Endothelial cell of umbilical vein (primary cell): ENCODE measurements around the gene APRT. TPM values are rescaled to one million over a fixed set of nuclear protein-coding genes. Genes with fewer than 3 reads are reported as not detected.

ENCODE experiments used
- BruUV-seq: library from RNA; stranded (reverse); fragments of 400-500 nt; replicated peaks from 2 replicates; lab custom pipeline; 2021; lab: Mats Ljungman, UMichigan
- CTCF ChIA-PET: fragments of 300-600, 350-600 bp; sonication (Branson Sonifier 250); formaldehyde crosslinking; loops from one replicate; lab custom pipeline; 2021; ENCODE audit warnings: antibody characterized with exemption, inconsistent platforms; lab: Charles Lee
- POLR2A ChIA-PET: fragments of 300-600, 350-600 bp; sonication (Branson Sonifier 250); formaldehyde crosslinking; loops from one replicate; lab custom pipeline; 2021; ENCODE audit warnings: antibody characterized with exemption, inconsistent platforms; lab: Charles Lee
- DNase-seq: peaks from one replicate; pipeline ENCODE4 v3.0.0-alpha.2; 2011; ENCODE audit warnings: low read depth, low spot score
- FAIRE-seq: peaks from 2 replicates; lab custom pipeline; 2011; peaks lifted over from hg19 to GRCh38; lab: Jason Lieb, UNC
- H2AFZ ChIP-seq: 2 replicates; pipeline ENCODE4 v1.6.0; 2012; ENCODE audit warnings: low read depth, low read length, control low read depth, inconsistent platforms
- H3K27ac ChIP-seq: 2 replicates; pipeline ENCODE4 v1.5.1; 2011; ENCODE audit warnings: low read depth, mild to moderate bottlenecking, control low read depth, low read length, moderate library complexity; ENCODE audit not compliant: insufficient read depth
- H3K27me3 ChIP-seq, 2 experiments: 2 replicates each; pipeline versions ENCODE4 v1.6.0 to v1.6.1; 2011; ENCODE audit warnings: low read length in 2 of 2, mixed read lengths in 1 of 2; ENCODE audit not compliant: control insufficient read depth in 2 of 2, insufficient read depth in 2 of 2
- H3K36me3 ChIP-seq, 2 experiments: 2 replicates in 1 of 2; 3 replicates in 1 of 2; pipeline ENCODE4 v1.5.1; 2011; ENCODE audit warnings: low read length in 2 of 2, mild to moderate bottlenecking in 1 of 2, moderate library complexity in 1 of 2; ENCODE audit not compliant: control insufficient read depth in 2 of 2, insufficient read depth in 2 of 2; ENCODE audit errors: extremely low read depth in 1 of 2
- H3K4me1 ChIP-seq: 3 replicates; pipeline ENCODE4 v1.5.1; 2011; ENCODE audit warnings: mild to moderate bottlenecking, low read length; ENCODE audit not compliant: control insufficient read depth, insufficient read depth; ENCODE audit errors: extremely low read depth
- H3K4me2 ChIP-seq: 2 replicates; pipeline ENCODE4 v1.6.1; 2011; ENCODE audit warnings: low read length, control low read depth, mixed read lengths; ENCODE audit not compliant: insufficient read depth
- H3K4me3 ChIP-seq, 3 experiments: fragments of 200-600 bp in 1 of 3; sonication (generic), shearing (Covaris generic) in 1 of 3; replicated peaks in 1 of 3; 2 replicates each; pipeline ENCODE4 v1.5.1; 2011 to 2016; ENCODE audit warnings: control low read depth in 3 of 3, low read length in 3 of 3, mild to moderate bottlenecking in 2 of 3, inconsistent platforms in 1 of 3, low read depth in 1 of 3, moderate library complexity in 1 of 3; ENCODE audit not compliant: insufficient read depth in 1 of 3
- H3K79me2 ChIP-seq: 2 replicates; pipeline ENCODE4 v1.6.0; 2012; ENCODE audit warnings: low read length, inconsistent platforms; ENCODE audit not compliant: control insufficient read depth, insufficient read depth
- H3K9ac ChIP-seq: replicated peaks from 2 replicates; pipeline ENCODE3; 2011; ENCODE audit warnings: low read length, control low read depth; ENCODE audit not compliant: insufficient read depth; ENCODE audit errors: extremely low read depth
- H3K9me1 ChIP-seq: replicated peaks from 3 replicates; pipeline ENCODE4 v1.6.0; 2011; ENCODE audit warnings: mild to moderate bottlenecking, low read length; ENCODE audit not compliant: control insufficient read depth, insufficient read depth; ENCODE audit errors: extremely low read depth
- H3K9me3 ChIP-seq: replicated peaks from 2 replicates; pipeline ENCODE4 v1.5.1; 2012; ENCODE audit warnings: low read length, inconsistent platforms; ENCODE audit not compliant: control insufficient read depth, insufficient read depth
- H4K20me1 ChIP-seq: replicated peaks from 2 replicates; pipeline ENCODE3; 2011; ENCODE audit warnings: mild to moderate bottlenecking, low read length; ENCODE audit not compliant: control insufficient read depth, insufficient read depth; ENCODE audit errors: extremely low read depth
- CTCF ChIP-seq, 2 donors: IDR thresholded peaks; 1 replicate in 1 of 2; 2 replicates in 1 of 2; pipeline ENCODE4 v1.5.1; 2011; ENCODE audit warnings: low read length in 2 of 2, mild to moderate bottlenecking in 2 of 2, moderate library complexity in 2 of 2, control low read depth in 1 of 2, inconsistent platforms in 1 of 2, low read depth in 1 of 2; ENCODE audit not compliant: insufficient read depth in 1 of 2; ENCODE audit errors: extremely low read depth in 1 of 2
- EZH2 ChIP-seq: IDR thresholded peaks from 2 replicates; pipeline ENCODE4 v1.6.1; 2012; ENCODE audit warnings: borderline replicate concordance, low read depth, mild to moderate bottlenecking, moderate library complexity, low read length, inconsistent platforms; ENCODE audit not compliant: severe bottlenecking
- FOS ChIP-seq: IDR thresholded peaks from 2 replicates; pipeline ENCODE4 v1.6.1; 2011; ENCODE audit warnings: mild to moderate bottlenecking, low read length, moderate library complexity, borderline replicate concordance; ENCODE audit not compliant: insufficient read depth
- GATA2 ChIP-seq: IDR thresholded peaks from 2 replicates; pipeline ENCODE4 v1.7.0; 2011; ENCODE audit warnings: low read depth, mild to moderate bottlenecking, moderate library complexity, mixed read lengths, low read length; ENCODE audit not compliant: insufficient read length, insufficient read depth
- JUN ChIP-seq: IDR thresholded peaks from 2 replicates; pipeline ENCODE4 v1.6.1; 2011; ENCODE audit warnings: borderline replicate concordance, low read depth; ENCODE audit not compliant: insufficient read length, insufficient read depth
- MAX ChIP-seq: IDR thresholded peaks from 2 replicates; pipeline ENCODE4 v1.6.1; 2011; ENCODE audit not compliant: insufficient read depth, insufficient read length
- MYC ChIP-seq: IDR thresholded peaks from one replicate; pipeline ENCODE4 v1.6.1; 2011; ENCODE audit warnings: mild to moderate bottlenecking, low read depth, low read length
- POLR2A ChIP-seq: IDR thresholded peaks from 2 replicates; pipeline ENCODE4 v1.6.1; 2012; ENCODE audit warnings: low read depth, mild to moderate bottlenecking, control low read depth, low read length
- POLR2AphosphoS5 ChIP-seq: IDR thresholded peaks from 2 replicates; pipeline ENCODE4 v1.6.1; 2012; ENCODE audit warnings: low read depth, mild to moderate bottlenecking, control low read depth, low read length, moderate library complexity; ENCODE audit not compliant: insufficient read depth
- dilution Hi-C: fragments of 300-500 bp; cut with MboI; formaldehyde crosslinking; loops from one replicate; pipeline ENCODE4 v1.15.0; 2019; ENCODE audit warnings: low sequenced_read_pairs; ENCODE audit not compliant: extremely low pct_ligation_motif_present
- intact Hi-C: fragments of 100-400 bp; cut with micrococcal nuclease; formaldehyde crosslinking; loops from one replicate; pipeline ENCODE4 v1.10.0; 2022
- polyA plus RNA-seq, 4 experiments: library from polyadenylated mRNA; depleted of rRNA in 3 of 4; stranded (reverse) in 3 of 4; unstranded in 1 of 4; fragments of >200 nt; gene quantifications; 2 replicates each; pipeline versions ENCODE4 v1.2.1 to v1.2.3, GENCODE V29; 2011 to 2012; ENCODE audit warnings: missing spikeins in 1 of 4
- total RNA-seq: library from RNA; stranded (reverse); gene quantifications from 2 replicates; pipeline ENCODE4 v1.2.3, GENCODE V29; 2021

APRT gene
- total and polyA plus RNA-seq, 2 donors (not counting 3 experiments of a cell fraction or from before 2014, with no cell fraction given): 143 to 152 TPM

- H3K36me3 ChIP-seq: no peaks in the 10 kb centered on the region
- dilution Hi-C loops (no loop called here), intact Hi-C loops (no loop called here)
- H3K4me1 ChIP-seq: peaks cover 8% of the 10 kb centered on the region
- H3K4me3 ChIP-seq: no peak overlapping the region
- H3K9ac ChIP-seq: no peak overlapping the region
- H3K27me3 ChIP-seq: peaks cover 0 to 3% of the 10 kb centered on the region in 2 experiments
- DNase-seq: no peak
- peaks cover 18% of the 10 kb centered on the region for H3K79me2 ChIP-seq
- CTCF ChIA-PET: interaction anchor here (0.8 to 5.2 kb wide), 5 partner anchors 11 to 50 kb away, joined by 3 to 56 read pairs (median 4); no protein-coding TSS in a partner anchor
- no peaks in the 10 kb centered on the region for H4K20me1 ChIP-seq
- no peak for TF ChIP-seq JUN
- no peak for TF ChIP-seq POLR2A
- TF ChIP-seq MYC: no peak
- no peak for TF ChIP-seq POLR2AphosphoS5
- no peak for TF ChIP-seq MAX
- TF ChIP-seq CTCF (IDR thresholded peaks at IDR 0.05; ENCODE audit: extremely low read depth in 1 of 2, insufficient read depth in 1 of 2, low read depth in 1 of 2, low read length in 2 of 2): no peak
- no peak for TF ChIP-seq EZH2
- no peak for TF ChIP-seq GATA2
- no peak for TF ChIP-seq FOS
- H3K9me3 ChIP-seq: no peaks in the 10 kb centered on the region
- H3K4me2 ChIP-seq: no peak overlapping the region
- no peak overlapping the region for H2AFZ ChIP-seq
- H3K27ac ChIP-seq: no peak overlapping the region
- no TSS peak for BruUV-seq
- no peak for FAIRE-seq
- H3K9me1 ChIP-seq: no peaks in the 10 kb centered on the region
- POLR2A ChIA-PET: no interaction called here
These were observed 24.0 kb downstream of the APRT start for GRCh38 chr16:88787579-88788314.
